HG03520 (cell line): ENCODE data around the gene ZNF487.
"Not testable (repeated sequence)": the region's sequence is repeated elsewhere in the genome, so short reads cannot be mapped to it uniquely, and the experiment has no call there.

ENCODE experiments used
- ATAC-seq: cut with Tn5 transposase; IDR thresholded peaks from one replicate; pipeline ENCODE4 v1.9.1; 2021; ENCODE audit warnings: mild to moderate bottlenecking, moderate library complexity; ENCODE audit not compliant: unreplicated experiment

ZNF487 gene

DNA sequence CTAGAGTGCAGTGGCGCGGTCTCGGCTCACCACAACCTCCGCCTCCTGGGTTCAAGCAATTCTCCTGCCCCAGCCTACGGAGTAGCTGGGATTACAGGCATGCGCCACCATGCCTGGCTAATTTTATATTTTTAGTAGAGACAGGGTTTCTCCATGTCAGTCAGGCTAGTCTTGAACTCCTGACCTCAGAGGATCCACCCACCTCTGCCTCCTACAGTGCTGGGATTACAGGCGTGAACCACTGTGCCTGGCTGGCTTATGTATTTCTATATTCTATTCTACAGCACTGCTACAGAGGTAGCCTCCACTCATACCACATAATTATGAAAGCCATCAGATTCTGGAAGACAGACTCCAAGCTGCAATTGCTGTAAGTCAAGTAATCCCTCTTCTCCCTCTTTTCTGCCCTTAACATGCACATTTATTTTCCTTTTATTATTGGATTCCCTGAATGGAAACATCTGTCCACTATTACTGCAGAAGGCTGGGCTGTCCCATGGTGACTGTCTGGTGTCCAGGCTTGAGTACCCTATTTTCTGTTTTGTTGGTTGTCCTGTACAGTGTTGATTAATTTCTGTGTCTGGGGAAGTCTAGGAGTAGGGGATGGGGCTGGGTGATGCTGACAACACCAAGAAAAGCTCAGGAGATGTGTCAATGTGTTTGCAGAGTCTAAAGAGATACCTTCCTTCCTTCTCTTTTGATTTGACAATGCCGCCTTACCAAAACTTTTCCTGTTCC lies 5.8 kb upstream of the ZNF487 start:
- no peak for ATAC-seq

DNA sequence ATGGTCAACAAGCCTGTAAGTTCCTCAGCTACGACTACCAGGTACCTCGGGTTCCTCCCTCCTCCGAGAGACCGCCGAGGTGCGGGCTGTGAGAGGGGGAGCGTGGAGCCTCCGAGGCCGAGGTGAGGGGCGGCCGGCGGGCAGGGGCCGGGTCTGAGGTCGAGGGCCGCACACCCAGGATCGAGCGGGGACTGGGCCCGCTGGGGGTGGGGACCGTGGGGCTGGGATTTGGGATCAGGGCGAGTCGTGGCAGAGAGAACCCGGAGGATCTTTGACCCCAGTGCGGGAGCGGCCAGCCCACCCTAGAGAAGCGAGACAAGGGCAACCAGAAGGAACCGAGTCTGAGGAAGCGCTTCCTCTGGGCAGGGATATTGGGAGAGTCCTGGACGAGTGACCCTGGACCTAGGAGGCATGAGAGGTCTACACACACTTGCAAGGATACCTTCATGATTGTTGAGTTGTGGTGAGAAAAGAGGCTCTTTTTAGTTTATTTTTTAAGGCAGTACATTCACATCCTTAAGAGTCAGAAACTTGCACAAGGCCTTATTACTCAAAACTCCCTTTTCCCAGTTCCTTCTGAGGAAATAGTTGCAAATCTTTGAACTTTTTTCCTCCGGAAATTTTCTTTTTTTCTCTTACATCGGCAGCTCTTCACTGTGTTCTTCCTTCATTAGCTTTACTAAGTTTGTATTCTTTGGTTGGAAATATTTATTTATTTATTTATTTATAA lies 395 bp downstream of the ZNF487 start:
- ATAC-seq, result no peak

DNA sequence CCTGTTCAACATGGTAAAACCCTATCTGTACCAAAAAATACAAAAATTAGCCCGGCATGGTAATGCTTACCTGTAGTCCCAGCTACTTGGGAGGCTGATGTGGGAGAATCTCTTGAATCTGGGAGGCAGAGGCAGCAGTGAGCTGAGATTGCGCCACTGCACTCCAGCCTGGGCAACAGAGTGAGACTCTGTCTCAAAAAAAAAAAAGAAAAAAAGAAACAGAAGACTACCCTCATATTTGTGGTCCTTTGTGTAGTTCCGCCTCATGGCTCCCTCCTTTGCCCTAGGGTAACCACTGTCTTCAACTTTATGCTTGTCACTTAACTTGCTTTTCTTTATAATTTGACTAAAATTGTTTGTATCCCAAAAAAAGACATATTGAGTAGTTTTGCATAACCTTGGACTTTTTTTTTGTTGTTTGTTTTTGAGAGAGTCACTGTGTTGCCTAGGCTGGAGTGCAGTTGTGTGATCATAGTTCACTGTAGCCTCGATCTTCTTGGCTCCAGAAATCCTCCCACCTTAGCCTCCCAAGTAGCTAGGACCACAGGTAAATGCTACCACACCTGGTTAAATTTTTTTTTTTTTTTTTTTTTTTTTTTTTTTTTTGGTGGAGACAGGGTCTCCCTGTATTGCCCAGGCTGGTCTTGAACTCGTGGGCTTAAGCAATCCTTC lies 3.7 kb downstream of the ZNF487 start:
- ATAC-seq, result no peak

DNA sequence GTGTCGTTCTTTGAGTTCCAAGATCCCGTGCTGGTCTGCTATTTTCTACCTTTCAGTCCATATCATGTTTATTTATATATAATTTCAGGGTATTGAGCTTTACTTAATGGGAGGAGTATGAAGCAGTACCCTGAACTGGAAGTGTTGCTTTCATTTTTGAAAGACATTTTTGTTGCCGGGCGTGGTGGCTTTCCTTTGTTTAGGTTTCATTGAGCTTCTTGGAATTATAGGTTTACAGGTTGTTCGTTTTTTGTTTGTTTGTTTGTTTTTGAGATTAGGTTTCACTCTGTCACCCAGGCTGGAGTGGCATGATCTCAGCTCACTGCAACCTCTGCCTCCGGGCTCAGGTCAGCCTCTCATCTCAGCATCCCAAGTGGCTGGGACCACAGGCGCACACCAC lies 7.4 kb downstream of the ZNF487 start:
- no peak for ATAC-seq

DNA sequence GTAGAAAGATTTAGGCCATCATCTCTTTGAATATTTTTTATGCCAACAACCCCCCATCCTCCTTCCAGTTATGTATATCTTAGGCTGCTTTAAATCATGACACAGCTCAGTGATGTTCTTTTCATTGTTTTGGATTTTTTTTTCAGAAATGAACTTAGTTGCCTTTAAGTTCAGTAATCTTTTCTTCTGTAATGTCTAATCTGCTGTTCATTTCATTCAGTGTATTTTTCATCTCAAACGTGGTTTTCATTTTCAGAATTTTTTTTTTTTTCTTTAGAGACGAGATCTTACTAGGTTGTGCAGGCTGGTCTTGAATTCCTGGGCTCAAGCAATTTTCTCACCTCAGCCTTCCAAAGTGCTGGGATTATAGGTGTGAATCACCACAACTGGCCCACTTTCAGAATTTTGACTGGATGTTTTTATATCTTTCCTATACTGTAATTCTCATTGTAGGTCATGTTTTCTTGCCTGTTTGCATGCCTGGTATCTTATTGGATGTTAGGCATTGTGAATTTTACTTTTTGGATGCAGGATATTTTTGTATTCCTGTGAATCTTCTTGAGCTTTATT lies 8.1 kb downstream of the ZNF487 start:
- ATAC-seq, result no peak

DNA sequence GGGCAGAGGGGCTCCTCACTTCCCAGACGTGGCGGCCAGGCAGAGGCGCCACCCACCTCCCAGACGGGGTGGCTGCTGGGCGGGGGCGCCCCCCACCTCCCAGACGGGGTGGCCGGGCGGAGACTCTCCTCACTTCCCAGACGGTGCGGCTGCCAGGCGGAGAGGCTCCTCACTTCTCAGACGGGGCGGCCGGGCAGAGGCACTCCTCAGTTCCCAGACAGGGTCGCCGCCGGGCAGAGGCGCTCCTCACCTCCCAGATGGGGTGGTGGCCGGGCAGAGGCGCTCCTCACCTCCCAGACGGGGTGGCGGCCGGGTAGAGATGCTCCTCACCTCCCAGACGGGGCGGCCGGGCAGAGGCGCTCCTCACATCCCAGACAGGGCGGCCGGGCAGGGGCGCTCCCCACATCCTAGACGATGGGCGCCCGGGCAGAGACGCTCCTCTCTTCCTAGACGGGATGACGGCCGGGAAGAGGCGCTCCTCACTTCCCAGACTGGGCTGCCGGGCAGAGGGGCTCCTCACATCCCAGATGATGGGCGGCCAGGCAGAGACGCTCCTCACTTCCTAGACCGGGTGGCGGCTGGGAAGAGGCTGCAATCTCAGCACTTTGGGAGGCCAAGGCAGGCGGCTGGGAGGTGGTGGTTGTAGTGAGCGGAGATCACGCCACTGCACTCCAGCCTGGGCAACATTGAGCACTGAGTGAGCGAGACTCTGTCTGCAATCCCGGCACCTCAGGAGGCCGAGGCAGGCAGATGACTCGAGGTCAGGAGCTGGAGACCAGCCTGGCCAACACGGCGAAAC lies 9.5 kb downstream of the ZNF487 start:
- not testable (repeated sequence) for ATAC-seq

DNA sequence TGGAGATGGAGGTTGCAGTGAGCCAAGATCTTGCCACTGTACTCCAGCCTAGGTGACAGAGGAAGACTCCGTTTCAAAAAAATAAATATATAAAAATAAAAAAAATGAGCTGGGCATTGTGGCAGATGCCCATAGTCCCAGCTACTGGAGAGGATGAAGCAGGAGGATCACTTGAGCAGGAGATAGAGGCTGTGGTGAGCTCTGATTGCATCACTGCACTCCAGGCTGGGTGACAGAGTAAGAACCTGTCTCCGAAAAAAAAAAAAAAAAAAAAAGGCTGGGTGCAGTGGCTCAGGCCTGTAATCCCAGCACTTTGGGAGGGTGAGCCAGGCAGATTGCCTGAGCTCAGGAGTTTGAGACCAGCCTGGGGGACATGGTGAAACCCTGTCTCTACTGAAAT lies 11.8 kb downstream of the ZNF487 start:
- no peak for ATAC-seq

DNA sequence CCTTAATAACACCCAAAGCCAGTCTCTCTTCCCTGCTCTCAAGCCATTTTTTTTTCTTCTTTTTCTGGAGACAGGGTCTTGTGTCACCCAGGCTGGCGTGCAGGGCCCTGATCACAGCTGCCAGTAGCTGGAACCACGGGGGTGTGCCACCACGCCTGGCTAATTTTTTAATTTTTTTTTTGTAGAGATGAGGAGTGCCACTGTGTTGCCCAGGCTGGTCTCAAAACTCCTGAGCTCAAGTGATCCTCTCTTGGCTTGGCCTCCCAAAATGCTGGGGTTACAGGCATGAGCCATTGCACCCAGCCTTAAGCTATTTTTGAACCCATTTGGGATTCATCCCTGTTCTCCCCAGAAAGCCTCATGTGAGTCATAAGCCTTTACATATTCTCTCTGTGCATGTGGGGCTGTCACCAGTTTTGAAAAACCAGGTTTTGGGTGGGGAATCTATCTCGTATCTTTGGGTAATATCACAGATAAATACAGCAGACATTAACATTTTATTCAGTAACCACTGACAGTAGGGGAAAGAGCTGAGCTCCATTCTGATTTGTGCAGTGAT lies 15.5 kb downstream of the ZNF487 start:
- no peak for ATAC-seq

DNA sequence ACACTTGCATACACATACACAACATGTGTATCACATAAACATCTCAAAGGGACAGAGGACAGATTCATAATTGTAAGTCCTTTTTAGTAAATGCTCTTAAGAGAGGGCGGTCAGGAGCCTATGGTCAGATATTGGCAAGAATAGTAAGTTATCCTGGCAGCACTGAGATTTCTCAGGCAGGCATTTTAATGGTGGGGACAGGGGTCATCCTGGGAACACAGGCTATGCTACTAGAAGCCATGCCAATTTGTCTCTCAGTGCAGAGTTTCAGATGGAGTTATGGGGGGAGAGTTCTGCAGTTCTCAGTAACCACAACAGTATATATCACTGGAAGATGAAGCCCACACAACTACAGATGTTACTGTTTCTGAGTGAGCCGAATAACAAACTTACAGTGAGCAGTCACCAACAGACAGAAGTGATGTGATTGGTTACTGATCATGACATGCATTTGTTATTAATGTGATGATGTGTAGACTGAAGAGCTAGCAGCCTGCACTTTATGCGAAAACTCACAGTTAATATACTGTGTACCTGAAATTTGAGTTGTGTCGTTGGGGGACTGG lies 16.4 kb downstream of the ZNF487 start:
- peak; percentile 42 for ATAC-seq

DNA sequence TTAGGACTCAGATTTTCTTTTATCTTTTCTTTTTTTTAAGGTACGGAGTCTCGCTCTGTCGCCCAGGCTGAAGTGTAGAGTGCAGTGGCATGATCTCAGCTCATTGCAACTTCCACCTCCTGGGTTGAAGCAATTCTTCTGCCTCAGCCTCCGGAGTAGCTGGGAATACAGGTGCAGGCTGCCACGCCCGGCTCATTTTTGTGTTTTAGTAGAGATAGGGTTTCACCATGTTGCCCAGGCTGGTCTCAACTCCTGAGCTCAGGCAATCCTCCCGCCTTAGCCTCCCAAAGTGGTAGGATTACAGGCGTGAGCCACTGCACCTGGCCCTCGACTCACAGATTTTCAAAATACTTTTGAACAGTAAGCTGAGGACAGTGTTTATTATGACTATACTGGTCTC lies 17.1 kb downstream of the ZNF487 start:
- not testable (repeated sequence) for ATAC-seq

DNA sequence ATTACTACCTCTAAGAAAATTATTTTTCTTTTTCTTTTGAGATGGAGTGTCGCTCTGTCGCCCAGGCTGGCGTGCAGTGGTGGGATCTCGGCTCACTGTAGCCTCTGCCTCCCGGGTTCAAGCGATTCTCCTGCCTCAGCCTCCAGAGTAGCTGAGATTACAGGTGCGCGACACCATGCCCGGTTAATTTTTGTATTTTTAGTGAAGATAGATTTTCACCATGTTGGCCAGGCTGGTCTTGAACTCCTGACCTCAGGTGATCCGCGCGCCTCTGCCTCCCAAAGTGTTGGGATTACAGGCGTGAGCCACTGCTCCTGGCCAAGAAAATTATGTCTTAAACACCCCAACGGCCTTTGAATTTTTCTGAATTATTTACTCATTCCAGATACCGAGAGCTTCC lies 19.6 kb downstream of the ZNF487 start:
- not testable (repeated sequence) for ATAC-seq

DNA sequence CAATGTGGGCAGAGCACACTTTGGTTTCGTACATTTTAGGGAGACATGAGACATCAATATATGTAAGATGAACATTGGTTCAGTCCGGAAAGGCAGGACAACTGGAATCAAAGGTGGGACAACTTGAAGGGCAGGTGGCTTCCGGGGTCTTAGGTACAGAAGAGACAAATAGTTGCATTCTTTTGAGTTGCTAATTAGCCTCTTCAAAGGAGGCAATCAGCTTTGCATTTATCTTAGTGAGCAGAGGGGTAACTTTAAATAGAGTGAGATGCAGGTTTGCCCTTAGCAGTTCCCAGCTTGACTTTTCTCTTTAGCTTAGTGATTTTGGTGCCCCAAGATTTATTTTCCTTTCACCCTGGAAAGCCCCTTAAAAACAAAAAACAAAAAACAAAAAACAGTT lies 21.3 kb downstream of the ZNF487 start:
- no peak for ATAC-seq

DNA sequence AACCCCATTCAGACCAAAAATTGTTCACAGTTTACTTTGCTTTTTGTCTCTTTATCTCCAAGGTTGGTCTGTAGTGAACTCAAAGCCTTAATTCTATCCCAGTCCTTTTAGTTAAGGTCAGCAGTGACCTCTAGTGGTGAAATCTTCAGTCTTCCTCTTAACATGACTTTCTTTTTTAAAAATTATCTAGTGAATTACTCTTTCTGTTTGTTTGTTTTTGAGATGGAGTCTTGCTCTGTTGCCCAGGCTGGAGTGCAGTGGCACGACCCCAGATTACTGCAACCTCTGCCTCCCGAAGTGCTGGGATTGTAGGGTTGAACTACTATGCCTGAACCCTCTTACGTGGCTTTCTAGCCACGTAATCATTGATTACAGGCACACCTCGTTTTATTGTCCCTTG lies 25.0 kb downstream of the ZNF487 start:
- peak; percentile 68 for ATAC-seq

DNA sequence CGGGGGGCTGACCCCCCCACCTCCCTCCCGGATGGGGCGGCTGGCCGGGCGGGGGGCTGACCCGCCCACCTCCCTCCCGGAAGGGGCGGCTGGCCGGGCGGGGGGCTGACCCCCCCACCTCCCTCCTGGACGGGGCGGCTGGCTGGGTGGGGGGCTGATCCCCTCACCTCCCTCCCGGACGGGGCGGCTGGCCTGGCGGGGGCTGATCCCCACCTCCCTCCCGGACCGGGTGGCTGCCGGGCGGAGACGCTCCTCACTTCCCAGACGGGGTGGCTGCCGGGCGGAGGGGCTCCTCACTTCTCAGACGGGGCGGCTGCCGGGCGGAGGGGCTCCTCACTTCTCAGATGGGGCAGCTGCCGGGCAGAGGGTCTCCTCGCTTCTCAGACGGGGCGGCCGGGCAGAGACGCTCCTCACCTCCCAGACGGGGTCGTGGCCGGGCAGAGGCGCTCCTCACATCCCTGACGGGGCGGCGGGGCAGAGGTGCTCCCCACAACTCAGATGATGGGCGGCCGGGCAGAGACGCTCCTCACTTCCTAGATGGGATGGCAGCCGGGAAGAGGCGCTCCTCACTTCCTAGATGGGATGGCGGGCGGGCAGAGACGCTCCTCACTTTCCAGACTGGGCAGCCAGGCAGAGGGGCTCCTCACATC lies 28.3 kb downstream of the ZNF487 start:
- ATAC-seq, result not testable (repeated sequence)

DNA sequence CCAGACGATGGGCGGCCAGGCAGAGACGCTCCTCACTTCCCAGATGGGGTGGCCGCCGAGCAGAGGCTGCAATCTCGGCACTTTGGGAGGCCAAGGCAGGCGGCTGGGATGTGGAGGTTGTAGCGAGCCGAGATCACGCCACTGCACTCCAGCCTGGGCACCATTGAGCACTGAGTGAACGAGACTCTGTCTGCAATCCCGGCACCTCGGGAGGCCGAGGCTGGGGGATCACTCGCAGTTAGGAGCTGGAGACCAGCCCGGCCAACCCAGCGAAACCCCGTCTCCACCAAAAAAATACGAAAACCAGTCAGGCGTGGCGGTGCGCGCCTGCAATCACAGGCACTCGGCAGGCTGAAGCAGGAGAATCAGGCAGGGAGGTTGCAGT lies 28.8 kb downstream of the ZNF487 start:
- ATAC-seq, result not testable (repeated sequence)

DNA sequence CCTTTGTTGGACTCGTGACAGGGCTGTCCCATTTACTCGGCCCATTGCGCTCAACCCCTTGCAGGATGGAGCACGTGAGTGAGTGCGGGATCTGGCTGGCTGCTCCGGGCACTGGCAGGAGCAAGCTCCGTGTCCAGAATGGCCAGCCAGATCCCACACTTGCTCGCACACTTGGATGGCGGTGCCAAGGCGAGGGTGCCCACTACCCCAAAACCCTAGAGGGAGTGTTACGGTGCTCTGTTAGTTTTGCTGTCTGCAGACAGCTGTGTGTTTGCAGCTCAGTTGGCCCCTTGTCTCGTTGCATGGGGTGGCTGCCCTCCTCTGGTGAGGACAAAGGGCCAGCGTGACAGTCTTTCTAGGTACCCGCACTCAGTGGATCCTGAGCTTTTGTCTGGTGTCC lies 34.2 kb downstream of the ZNF487 start:
- no peak for ATAC-seq

DNA sequence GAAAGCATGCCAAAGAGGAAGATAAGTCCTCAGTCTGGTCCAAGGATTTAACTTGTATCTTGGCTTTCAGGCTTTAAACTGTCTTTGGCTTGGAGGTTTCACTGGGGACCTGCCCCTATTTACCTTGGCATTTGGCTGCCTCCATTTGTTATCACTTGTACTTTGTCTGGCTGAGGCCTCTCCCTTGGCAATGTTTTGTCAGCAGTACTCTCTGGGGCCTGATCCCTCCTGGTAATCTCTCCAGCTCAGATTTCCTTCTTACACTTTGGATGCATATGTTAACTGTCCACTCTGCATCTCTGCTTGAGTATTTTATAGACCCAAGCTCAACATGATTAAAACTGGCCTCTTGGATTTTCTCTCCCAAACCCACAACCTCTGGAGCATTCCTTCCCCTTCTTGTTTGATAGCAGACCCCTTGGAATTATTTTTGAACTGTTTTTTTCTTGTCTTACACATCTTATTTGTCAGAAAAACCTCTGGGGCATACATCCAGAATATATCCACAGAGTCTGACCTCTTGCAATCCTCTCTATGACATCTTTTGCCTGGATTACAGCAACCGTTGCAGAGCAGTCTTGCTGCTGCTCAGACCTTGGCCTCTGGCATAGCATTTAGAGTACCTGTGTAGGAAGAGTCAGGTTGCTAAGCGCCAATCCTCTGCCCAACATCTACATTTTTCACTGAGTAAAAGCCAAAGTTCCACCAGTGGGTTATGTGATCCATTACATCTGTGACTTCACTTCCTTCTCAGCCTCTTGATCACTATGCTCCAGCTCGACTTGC lies 35.2 kb downstream of the ZNF487 start:
- ATAC-seq, result no peak

DNA sequence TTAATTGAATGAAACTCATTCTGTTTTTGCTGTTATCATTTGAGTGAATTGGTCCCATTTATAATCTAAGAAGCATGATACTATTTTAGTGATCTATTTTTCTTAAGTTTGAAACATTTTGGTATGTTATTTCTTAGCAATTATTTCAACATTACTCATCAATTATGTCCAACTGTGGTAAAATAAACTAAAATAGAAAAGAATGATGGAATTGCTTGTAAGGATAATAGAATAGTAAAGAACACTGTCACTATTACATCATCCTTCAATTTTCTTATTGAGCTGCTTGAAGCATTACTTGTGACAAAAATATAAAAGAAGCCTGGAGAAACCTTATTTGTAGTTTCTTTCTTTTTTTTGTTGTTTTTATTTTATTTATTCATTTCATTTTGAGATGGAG lies 42.4 kb downstream of the ZNF487 start:
- no peak for ATAC-seq
